Activated T-cell treated with anti-CD3 and anti-CD28 coated beads, Interleukin-2, amount 50 U/mL, for 4 hours (primary cell): ENCODE results near the gene MR1. TPM values are rescaled to one million over a fixed set of nuclear protein-coding genes. Genes with fewer than 3 reads are reported as not detected.
A peak's percentile ranks its signal among the peaks of the same experiment; 100 is the strongest.
"Not testable (repeated sequence)": the region's sequence is repeated elsewhere in the genome, so short reads cannot be mapped to it uniquely, and the experiment has no call there.

Experiments used
- ATAC-seq, 2 donors: fragments of 200-7000 bp; cut with Tn5 transposase; one replicate each; pipeline ENCODE4 v1.10.0; 2021
- DNase-seq: peaks from one replicate; pipeline ENCODE4 v3.0.0-alpha.2; 2020
- H3K27me3 Mint-ChIP-seq: one replicate; pipeline ENCODE4 v1.8.0; 2021; ENCODE audit warnings: low read depth, mixed read lengths
- H3K36me3 Mint-ChIP-seq: one replicate; pipeline ENCODE4 v1.8.0; 2022; ENCODE audit warnings: mixed read lengths; ENCODE audit not compliant: insufficient read depth
- H3K4me1 Mint-ChIP-seq: one replicate; pipeline ENCODE4 v1.8.0; 2021; ENCODE audit warnings: low read depth, mixed read lengths
- H3K4me3 Mint-ChIP-seq: one replicate; pipeline ENCODE4 v1.8.0; 2021; ENCODE audit warnings: mild to moderate bottlenecking, moderate library complexity, mixed read lengths
- H3K9me3 Mint-ChIP-seq: one replicate; pipeline ENCODE4 v1.8.0; 2021; ENCODE audit warnings: mixed read lengths
- total RNA-seq, 3 donors: library from RNA; stranded (reverse); gene quantifications; one replicate each; pipeline ENCODE4 v1.2.1, GENCODE V29; 2021

MR1 gene
- total RNA-seq, 3 donors from 2014 or later: 6.5 to 10.7 (median 8.3) TPM

DNA sequence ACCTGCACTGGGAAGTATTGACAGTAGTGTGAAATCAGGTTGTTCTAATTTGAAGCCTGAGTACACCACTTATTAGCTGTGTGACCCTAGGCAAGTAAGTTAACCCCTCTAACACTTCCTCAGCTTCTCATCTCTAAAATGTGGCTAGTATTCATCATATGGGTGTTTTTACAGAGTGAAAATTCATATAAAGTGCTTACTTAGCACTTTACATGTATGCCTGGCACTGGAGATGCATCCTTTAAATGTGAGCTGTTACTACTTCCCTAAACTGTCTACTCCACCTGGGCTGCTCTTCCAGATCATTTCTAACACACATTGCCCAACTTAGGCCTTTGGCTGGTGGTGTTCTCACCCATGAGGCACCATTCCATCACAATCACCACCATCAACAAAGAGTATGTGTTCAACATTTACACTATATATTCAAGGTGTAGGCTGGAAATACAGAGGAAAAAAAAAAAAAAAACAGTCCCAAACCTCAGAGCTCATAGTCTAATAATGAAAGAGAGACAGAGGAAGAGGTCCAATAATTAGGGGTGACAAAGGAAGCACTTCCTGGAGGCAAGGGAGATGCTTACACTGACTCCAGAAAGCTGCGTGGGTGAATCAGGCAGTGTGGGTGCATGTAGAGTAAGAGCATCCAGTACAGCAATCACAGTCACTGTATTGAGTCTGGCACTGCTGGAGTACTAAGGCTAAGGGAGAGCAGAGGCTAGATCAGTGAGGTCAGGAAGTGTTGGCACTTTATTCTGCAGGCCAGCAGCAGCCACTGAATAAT is 14.7 kb upstream of the MR1 start:
- no peak for DNase-seq
- ATAC-seq: no peak
- Mint-ChIP-seq H3K4me1 (peaks cover 42% of the 10 kb centered on the region), H3K9me3 (no peaks in the 10 kb centered on the region), H3K36me3 (peaks cover 15% of the 10 kb centered on the region), H3K27me3 (no peaks in the 10 kb centered on the region), H3K4me3 (peak overlapping the region; percentile 55)

- Mint-ChIP-seq H3K27me3 (no peaks in the 10 kb centered on the region), H3K4me3 (peak overlapping the region; percentile 93), H3K9me3 (no peaks in the 10 kb centered on the region), H3K4me1 (peaks cover 42% of the 10 kb centered on the region), H3K36me3 (peaks cover 15% of the 10 kb centered on the region)
- DNase-seq (no peak), ATAC-seq (no peak)
Observed at GRCh38 chr1:181021159-181021558, 12.6 kb upstream of the MR1 start.

DNA sequence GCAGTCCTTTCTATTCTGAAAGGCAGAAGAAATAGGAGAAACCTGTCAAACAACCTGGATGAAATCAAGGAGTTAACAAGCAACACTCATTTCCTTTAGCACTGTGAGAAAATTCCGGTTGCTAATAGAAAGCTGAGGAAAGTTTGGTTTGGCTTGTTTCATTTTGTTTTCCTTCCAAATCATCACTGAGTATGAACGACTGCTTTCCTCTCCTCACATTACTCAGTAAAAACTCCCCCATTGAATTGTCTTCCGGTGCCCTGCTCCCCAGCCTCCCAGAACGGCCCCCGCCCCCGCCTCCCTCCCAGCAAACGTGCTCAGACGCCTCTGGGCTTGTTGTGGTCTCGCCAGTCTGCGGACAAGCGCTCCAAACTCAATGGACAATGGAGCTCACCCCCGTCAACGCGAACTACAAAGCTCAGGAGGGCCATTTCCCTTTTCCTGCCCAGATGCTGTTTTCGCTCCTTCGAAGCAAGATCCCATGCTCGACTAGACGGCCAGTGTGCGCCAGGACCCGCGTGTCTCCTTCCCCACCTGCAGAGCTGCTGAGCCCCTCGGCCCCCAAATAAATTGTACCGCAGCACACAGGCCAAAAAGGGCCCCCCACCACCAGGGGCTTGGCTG is 11.9 kb upstream of the MR1 start:
- H3K9me3 Mint-ChIP-seq: no peaks in the 10 kb centered on the region
- peak; percentile 62 to 63 for ATAC-seq

GRCh38 chr1:181023265-181024057 is 10.3 kb upstream of the MR1 start:
- DNase-seq (no peak), ATAC-seq (no peak)
- no peaks in the 10 kb centered on the region for H3K27me3 Mint-ChIP-seq
- H3K36me3 Mint-ChIP-seq: peaks cover 8% of the 10 kb centered on the region
- H3K4me1 Mint-ChIP-seq: peaks cover 34% of the 10 kb centered on the region
- peak overlapping the region; percentile 93 for H3K4me3 Mint-ChIP-seq
- H3K9me3 Mint-ChIP-seq: no peaks in the 10 kb centered on the region

More for the DNA sequence above, 11.9 kb upstream of the MR1 start:
- Mint-ChIP-seq H3K4me3 (peak overlapping the region; percentile 93), H3K36me3 (peaks cover 15% of the 10 kb centered on the region), H3K4me1 (peaks cover 42% of the 10 kb centered on the region), H3K27me3 (no peaks in the 10 kb centered on the region)
- peak; percentile 53 for DNase-seq

DNA sequence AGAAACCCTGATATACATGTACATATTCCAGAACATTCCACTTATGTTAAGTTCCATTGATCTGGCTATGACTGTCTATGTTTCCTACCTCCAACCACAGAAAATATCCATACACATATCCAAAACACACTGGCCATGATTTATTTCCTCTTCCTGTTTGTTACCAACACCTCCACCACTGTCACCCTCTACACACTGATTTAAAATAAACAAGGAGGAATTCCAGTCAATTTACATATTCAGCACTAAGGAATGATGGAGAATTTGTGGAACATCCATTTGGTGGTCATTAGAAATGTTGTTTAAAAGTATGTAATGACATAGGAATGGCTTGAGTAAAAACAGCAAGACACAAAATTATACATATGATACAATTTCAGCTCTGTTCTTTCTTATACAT is 5.6 kb upstream of the MR1 start:
- no peak for ATAC-seq
- Mint-ChIP-seq H3K9me3 (no peaks in the 10 kb centered on the region), H3K4me1 (peaks cover 13% of the 10 kb centered on the region), H3K4me3 (no peak overlapping the region), H3K36me3 (no peaks in the 10 kb centered on the region), H3K27me3 (no peaks in the 10 kb centered on the region)
- DNase-seq: no peak

DNA sequence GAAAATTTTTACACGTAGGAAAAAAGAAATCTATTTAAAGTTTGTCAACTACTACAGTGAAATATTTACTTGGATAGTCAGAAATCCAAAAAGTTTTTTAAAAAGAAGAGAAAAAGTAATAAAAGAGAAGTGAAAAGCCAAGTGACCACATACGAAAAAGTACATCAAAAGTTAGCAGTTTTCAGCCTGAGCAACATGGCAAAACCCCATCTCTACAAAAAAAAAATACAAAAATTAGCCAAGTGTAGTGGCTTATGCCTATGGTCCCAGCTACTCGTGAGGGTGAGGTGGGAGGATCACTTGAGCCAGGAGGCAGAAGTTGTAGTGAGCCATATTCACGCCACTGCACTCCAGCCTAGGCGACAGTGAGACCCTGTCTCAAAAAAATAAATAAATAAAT is 5.2 kb upstream of the MR1 start:
- H3K36me3 Mint-ChIP-seq: no peaks in the 10 kb centered on the region
- ATAC-seq: no peak

GRCh38 chr1:181032535-181032934 is 1.2 kb upstream of the MR1 start:
- H3K4me1 Mint-ChIP-seq: peaks cover 46% of the 10 kb centered on the region

More for the DNA sequence above, 5.2 kb upstream of the MR1 start:
- Mint-ChIP-seq H3K9me3 (no peaks in the 10 kb centered on the region), H3K4me1 (peaks cover 12% of the 10 kb centered on the region), H3K4me3 (no peak overlapping the region), H3K27me3 (no peaks in the 10 kb centered on the region)
- no peak for DNase-seq

GRCh38 chr1:181033128-181033798 is 520 bp upstream of the MR1 start:
- H3K9me3 Mint-ChIP-seq: no peaks in the 10 kb centered on the region
- H3K27me3 Mint-ChIP-seq: no peaks in the 10 kb centered on the region
- H3K4me3 Mint-ChIP-seq: peak overlapping the region; percentile 93
- H3K36me3 Mint-ChIP-seq: peaks cover 4% of the 10 kb centered on the region
- peak; percentile 17 to 22 for ATAC-seq
- H3K4me1 Mint-ChIP-seq: peaks cover 52% of the 10 kb centered on the region
- DNase-seq: no peak

More at GRCh38 chr1:181032535-181032934, 1.2 kb upstream of the MR1 start:
- DNase-seq (no peak), ATAC-seq (no peak)
- Mint-ChIP-seq H3K4me3 (no peak overlapping the region), H3K36me3 (no peaks in the 10 kb centered on the region), H3K27me3 (no peaks in the 10 kb centered on the region), H3K9me3 (no peaks in the 10 kb centered on the region)

- not testable (repeated sequence) for DNase-seq, H3K9me3 Mint-ChIP-seq, ATAC-seq, H3K27me3 Mint-ChIP-seq
- Mint-ChIP-seq H3K4me1 (peaks cover 68% of the 10 kb centered on the region), H3K4me3 (peak overlapping the region; percentile 93), H3K36me3 (peaks cover 10% of the 10 kb centered on the region)
Observed at GRCh38 chr1:181035210-181035609, 1.4 kb downstream of the MR1 start.

DNA sequence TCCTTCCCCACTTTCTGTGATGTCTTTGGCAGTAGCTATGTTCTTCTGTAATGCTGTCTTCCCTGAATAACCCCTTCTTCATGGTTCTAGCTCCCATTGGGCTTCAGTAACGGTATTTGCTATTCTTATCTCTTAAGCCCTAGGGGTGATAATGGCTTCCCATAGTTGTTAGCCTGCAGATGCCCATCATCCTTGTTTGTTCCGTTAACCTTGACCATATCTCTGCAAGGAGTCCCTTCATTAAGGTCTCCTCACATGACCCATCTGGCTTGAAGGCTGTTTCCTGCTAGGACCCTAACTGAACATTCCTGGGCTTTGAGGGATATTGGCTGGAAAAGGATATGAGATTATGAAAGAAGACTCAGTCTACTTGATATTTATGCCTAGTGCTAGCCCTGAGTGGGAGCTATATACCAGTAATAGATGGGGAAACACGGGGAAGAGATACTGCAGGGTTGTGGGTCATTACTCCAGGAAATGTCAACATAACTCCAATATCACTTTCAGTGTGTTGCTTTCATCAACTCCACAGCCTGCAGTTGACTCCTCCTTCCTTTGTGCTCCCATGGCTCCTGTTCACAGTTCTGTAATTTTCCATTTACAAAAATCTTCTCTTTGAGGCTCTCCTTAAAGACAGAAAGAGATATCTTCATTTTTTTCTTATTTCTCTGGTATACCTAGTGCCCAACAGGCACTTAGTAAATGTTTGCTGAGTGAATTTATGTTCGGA is 2.5 kb downstream of the MR1 start:
- peak overlapping the region; percentile 93 for H3K4me3 Mint-ChIP-seq
- DNase-seq (no peak), ATAC-seq (no peak)
- H3K4me1 Mint-ChIP-seq: peaks cover 72% of the 10 kb centered on the region
- no peaks in the 10 kb centered on the region for H3K9me3 Mint-ChIP-seq
- H3K36me3 Mint-ChIP-seq: peaks cover 14% of the 10 kb centered on the region
- no peaks in the 10 kb centered on the region for H3K27me3 Mint-ChIP-seq

DNA sequence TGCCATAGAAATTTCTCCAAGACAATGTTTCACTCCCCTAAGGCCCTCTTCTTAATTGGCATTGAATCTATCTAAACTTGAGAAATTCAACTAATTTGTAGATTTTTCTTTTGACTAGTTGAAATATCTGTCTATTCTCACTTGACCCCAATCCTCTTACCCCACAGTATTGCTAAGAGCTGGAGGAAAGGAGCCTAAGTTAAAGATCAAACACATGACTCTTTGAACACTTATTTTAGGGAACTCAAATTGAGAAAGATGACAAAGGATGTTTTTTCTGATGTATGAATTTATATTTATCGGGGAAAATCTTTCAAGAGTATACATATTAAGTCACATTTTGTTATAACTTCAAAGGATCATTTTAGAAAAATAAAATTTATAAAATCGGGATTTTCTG is 3.6 kb downstream of the MR1 start:
- Mint-ChIP-seq H3K36me3 (peaks cover 16% of the 10 kb centered on the region), H3K9me3 (no peaks in the 10 kb centered on the region), H3K4me1 (peaks cover 79% of the 10 kb centered on the region), H3K27me3 (no peaks in the 10 kb centered on the region), H3K4me3 (no peak overlapping the region)
- no peak for DNase-seq
- no peak for ATAC-seq

GRCh38 chr1:181038399-181038873 is 4.7 kb downstream of the MR1 start:
- peaks cover 76% of the 10 kb centered on the region for H3K4me1 Mint-ChIP-seq
- DNase-seq (peak; percentile 57), ATAC-seq (peak; percentile 65 to 71)
- no peak overlapping the region for H3K4me3 Mint-ChIP-seq
- no peaks in the 10 kb centered on the region for H3K9me3 Mint-ChIP-seq
- H3K27me3 Mint-ChIP-seq: no peaks in the 10 kb centered on the region
- peaks cover 16% of the 10 kb centered on the region for H3K36me3 Mint-ChIP-seq

- Mint-ChIP-seq H3K4me1 (peaks cover 73% of the 10 kb centered on the region), H3K9me3 (no peaks in the 10 kb centered on the region), H3K36me3 (peaks cover 22% of the 10 kb centered on the region), H3K4me3 (no peak overlapping the region), H3K27me3 (no peaks in the 10 kb centered on the region)
- DNase-seq (no peak), ATAC-seq (no peak)
Observed at GRCh38 chr1:181040284-181040865, 6.6 kb downstream of the MR1 start.
